Stimulated activated naive CD8-positive, alpha-beta T cell treated with anti-CD3 and anti-CD28 coated beads, Interleukin-15, amount 100 ng/mL, for 72 hours (primary cell): ENCODE results near the gene HDAC5.
"Not testable (repeated sequence)": the region's sequence is repeated elsewhere in the genome, so short reads cannot be mapped to it uniquely, and the experiment has no call there.

Experiments
- ATAC-seq: fragments of 150-1000 bp; cut with Tn5 transposase; 2 replicates; pipeline ENCODE4 v1.10.0; 2021; ENCODE audit warnings: mild to moderate bottlenecking, moderate library complexity
- DNase-seq, 2 donors: peaks; one replicate each; pipeline ENCODE4 v3.0.0; 2021 to 2022
- H3K27ac Mint-ChIP-seq, 2 donors: one replicate each; pipeline ENCODE4 v1.8.0; 2022; ENCODE audit warnings: mild to moderate bottlenecking in 2 of 2, mixed read lengths in 2 of 2, moderate library complexity in 2 of 2
- H3K27me3 Mint-ChIP-seq: one replicate; pipeline ENCODE4 v1.8.0; 2022; ENCODE audit warnings: mixed read lengths
- H3K4me1 Mint-ChIP-seq: one replicate; pipeline ENCODE4 v1.8.0; 2022; ENCODE audit warnings: mild to moderate bottlenecking, mixed read lengths
- H3K4me3 Mint-ChIP-seq, 2 donors: one replicate each; pipeline ENCODE4 v1.8.0; 2022; ENCODE audit warnings: mild to moderate bottlenecking in 2 of 2, mixed read lengths in 2 of 2, moderate library complexity in 1 of 2
- H3K9me3 Mint-ChIP-seq, 2 donors: one replicate each; pipeline ENCODE4 v1.8.0; 2022; ENCODE audit warnings: mixed read lengths in 2 of 2

Gene HDAC5

GRCh38 chr17:44123356-44124117 lies at the start of gene HDAC5:
TSS of gene HDAC5 (minus strand) at chr17:44123641. CDS start at chr17:44117515, 6,126 bp downstream.
- Mint-ChIP-seq H3K9me3 (no peaks in the 10 kb centered on the region), H3K4me3 (peak within 1 kb of the TSS; percentile 95 to 96), H3K27ac (peak within 1 kb of the TSS; percentile 100), H3K4me1 (peaks cover 49% of the 10 kb centered on the region), H3K27me3 (no peaks in the 10 kb centered on the region)
- ATAC-seq (peak; percentile 97), DNase-seq (peak; percentile 94 to 96)

GRCh38 chr17:44171931-44172455 lies 48.6 kb upstream of the HDAC5 start:
- Mint-ChIP-seq H3K27ac (no peak overlapping the region), H3K4me1 (peaks cover 14% of the 10 kb centered on the region), H3K27me3 (no peaks in the 10 kb centered on the region), H3K4me3 (no peak overlapping the region), H3K9me3 (no peaks in the 10 kb centered on the region)
- ATAC-seq (no peak), DNase-seq (no peak)

- H3K27me3 Mint-ChIP-seq = no peaks in the 10 kb centered on the region
- DNase-seq = no peak
- ATAC-seq = peak; percentile 12
- no peak within 1 kb of the TSS for H3K4me3 Mint-ChIP-seq
- H3K27ac Mint-ChIP-seq = peak within 1 kb of the TSS in 1 of 2 donors; percentile 83
- H3K4me1 Mint-ChIP-seq = peaks cover 14% of the 10 kb centered on the region
- H3K9me3 Mint-ChIP-seq = no peaks in the 10 kb centered on the region
Measured at GRCh38 chr17:44170499-44171201, 47.2 kb upstream of the HDAC5 start, which contains the start of gene ASB16. TSS of gene ASB16 (plus strand) at chr17:44170704. CDS start at chr17:44170790, 86 bp downstream.

DNA sequence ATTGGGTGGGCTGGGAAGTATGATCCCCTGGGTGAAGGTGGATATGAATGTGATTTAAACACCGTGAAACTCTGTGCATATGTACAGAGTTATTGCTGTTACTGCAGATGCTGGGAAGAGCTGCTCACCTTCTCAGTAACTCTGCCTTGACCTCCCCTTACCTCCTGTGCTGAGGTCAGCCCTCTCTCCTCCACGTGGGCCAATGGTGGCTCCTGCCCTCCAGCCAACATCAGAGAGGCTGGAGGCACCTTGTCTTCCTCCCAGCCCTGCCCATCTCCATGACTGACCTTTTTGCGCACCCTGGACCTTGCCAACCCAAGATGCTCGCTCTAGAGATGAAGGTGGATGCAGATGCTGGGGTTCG lies 46.7 kb upstream of the HDAC5 start:
- H3K27ac Mint-ChIP-seq = no peak overlapping the region

DNA sequence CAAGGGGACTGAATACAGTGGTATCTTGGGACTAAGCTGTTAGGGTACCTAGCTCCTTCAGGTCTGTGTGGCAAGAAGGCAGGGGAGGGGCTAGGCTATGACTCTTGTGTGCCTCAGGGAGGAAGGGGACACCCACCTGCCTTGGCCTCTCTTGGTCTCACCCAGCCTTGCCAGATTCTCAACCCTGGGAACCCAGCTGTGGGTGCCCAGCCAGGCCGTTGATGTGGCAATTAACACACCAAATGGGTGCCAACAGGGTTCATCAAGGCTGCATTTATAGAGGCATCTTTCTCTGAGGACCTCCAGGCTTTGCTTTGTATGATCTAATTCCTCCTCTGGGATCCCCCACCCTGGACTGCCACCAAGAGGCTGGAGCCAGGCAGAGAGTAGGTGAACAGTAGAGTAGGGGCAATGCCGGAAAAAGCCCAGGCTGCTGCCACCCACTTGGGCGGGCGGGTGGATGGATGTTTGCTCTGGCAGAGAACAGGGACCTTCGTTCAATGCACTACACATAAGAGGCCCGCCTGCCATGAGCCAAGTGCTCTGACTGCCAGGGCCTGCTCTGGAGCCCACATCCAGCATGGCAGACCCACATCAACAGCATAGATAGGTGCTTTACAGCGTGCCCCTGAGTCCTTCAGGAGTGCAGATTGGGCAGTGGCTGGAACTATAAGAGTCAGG lies 43.9 kb upstream of the HDAC5 start:
- no peaks in the 10 kb centered on the region for H3K27me3 Mint-ChIP-seq
- ATAC-seq (no peak), DNase-seq (no peak)
- no peak overlapping the region for H3K4me3 Mint-ChIP-seq
- H3K27ac Mint-ChIP-seq = peak overlapping the region in 1 of 2 donors; percentile 44
- peaks cover 14% of the 10 kb centered on the region for H3K4me1 Mint-ChIP-seq
- H3K9me3 Mint-ChIP-seq = no peaks in the 10 kb centered on the region

More for the DNA sequence above, 46.7 kb upstream of the HDAC5 start:
- no peaks in the 10 kb centered on the region for H3K9me3 Mint-ChIP-seq
- no peak for ATAC-seq
- H3K27me3 Mint-ChIP-seq = no peaks in the 10 kb centered on the region
- no peak for DNase-seq
- H3K4me3 Mint-ChIP-seq = no peak overlapping the region
- H3K4me1 Mint-ChIP-seq = peaks cover 14% of the 10 kb centered on the region

DNA sequence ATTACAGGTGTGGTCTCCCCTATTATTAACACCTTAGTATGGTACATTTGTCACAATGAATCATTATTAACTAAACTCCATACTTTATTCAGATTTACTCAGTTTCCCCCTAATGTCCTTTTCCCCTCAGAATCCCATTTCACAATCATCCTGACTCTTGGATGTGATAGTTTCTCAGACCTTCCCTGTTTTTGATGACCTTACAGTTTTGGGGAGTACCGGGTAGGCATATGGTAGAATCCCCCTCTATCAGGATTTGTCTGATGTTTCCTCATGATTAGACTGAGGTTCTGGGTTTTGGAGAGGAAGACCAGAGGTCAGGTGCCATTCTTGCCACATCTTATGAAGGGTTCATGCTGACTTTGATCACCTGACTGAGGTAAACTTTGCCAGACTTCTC lies 41.0 kb upstream of the HDAC5 start:
- Mint-ChIP-seq H3K4me3 (no peak overlapping the region), H3K27ac (no peak overlapping the region), H3K27me3 (no peaks in the 10 kb centered on the region), H3K4me1 (peaks cover 14% of the 10 kb centered on the region), H3K9me3 (no peaks in the 10 kb centered on the region)
- no peak for DNase-seq
- ATAC-seq = no peak

- Mint-ChIP-seq H3K9me3 (no peaks in the 10 kb centered on the region), H3K27me3 (no peaks in the 10 kb centered on the region), H3K4me1 (no peaks in the 10 kb centered on the region), H3K27ac (no peak overlapping the region), H3K4me3 (no peak overlapping the region)
- no peak for ATAC-seq
- no peak for DNase-seq
Measured at GRCh38 chr17:44159519-44160210, 36.2 kb upstream of the HDAC5 start.

DNA sequence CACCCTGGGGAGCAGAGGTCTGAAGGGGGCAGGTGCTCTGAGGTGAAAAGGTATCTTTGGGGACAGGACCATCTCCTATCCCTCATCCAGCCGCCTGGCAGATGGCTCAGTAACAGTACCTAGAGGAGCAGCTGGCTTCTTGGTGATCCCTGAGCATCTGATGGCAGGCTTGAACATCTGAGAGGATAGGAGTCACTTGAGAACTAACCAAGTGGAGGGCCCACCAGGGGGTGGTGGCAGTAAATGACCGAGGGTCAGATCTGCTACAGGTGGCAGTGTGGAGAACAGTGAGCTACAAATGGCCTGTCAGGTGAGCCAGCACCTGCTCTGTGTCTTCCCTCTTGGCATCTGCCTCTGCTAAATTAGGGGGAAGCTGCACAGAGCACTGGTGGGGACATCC lies 32.0 kb upstream of the HDAC5 start:
- H3K4me3 Mint-ChIP-seq = no peak overlapping the region
- H3K9me3 Mint-ChIP-seq = no peaks in the 10 kb centered on the region
- ATAC-seq (no peak), DNase-seq (no peak)
- no peaks in the 10 kb centered on the region for H3K4me1 Mint-ChIP-seq
- no peak overlapping the region for H3K27ac Mint-ChIP-seq
- H3K27me3 Mint-ChIP-seq = no peaks in the 10 kb centered on the region

- DNase-seq (no peak), ATAC-seq (no peak)
- H3K4me1 Mint-ChIP-seq = peaks cover 6% of the 10 kb centered on the region
- no peaks in the 10 kb centered on the region for H3K27me3 Mint-ChIP-seq
- no peaks in the 10 kb centered on the region for H3K9me3 Mint-ChIP-seq
- no peak overlapping the region for H3K4me3 Mint-ChIP-seq
- peak overlapping the region in 1 of 2 donors; percentile 27 for H3K27ac Mint-ChIP-seq
Measured at GRCh38 chr17:44152875-44153274, 29.4 kb upstream of the HDAC5 start.

DNA sequence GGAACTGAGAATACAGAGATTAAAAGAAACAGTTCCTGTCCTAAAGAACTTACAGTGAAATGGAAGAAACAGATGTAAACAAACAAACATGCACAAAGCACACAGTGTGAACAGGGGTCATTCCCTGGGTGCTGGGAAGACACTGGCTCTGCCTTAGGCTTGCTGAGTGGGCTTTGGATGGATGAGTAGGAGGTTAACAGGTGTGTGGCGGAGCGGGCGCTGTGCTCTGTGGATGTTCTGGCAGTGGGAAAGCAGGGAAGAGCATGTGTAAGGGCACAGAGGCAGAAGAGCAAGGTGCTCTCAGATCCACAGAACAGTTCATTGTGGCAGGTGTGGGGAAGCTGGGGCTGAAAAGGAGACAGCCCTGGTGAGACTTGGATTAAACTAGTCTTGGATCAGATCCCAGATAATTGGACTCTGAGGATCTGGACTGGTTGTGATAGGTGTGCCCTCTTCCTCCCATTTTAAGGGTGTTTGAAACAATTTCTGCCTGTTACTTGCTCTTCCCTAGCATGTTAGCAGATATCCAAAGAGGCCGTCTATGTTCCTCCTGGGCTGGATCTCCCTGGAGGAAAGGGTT lies 26.4 kb upstream of the HDAC5 start:
- DNase-seq (no peak), ATAC-seq (no peak)
- Mint-ChIP-seq H3K4me1 (peaks cover 6% of the 10 kb centered on the region), H3K27me3 (no peaks in the 10 kb centered on the region), H3K27ac (peak overlapping the region in 1 of 2 donors; percentile 15), H3K4me3 (no peak overlapping the region), H3K9me3 (no peaks in the 10 kb centered on the region)

DNA sequence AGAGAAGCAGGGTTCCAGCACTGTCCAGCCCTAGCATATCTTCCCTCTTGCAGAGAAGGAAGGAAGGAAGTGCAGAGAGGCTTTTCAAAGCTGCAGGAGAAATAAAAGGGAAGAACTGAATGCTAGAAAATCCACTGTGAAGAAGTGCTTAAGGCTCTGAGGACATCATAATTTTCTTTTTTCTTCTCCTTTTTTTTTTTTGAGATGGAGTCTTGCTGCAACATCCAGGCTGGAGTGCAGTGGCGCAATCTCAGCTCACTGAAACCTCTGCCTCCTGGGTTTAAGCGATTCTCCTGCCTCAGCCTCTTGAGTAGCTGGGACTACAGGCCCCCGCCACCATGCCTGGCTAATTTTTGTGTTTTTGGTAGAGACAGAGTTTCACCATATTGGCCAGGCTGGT lies 25.6 kb upstream of the HDAC5 start:
- H3K9me3 Mint-ChIP-seq, H3K27me3 Mint-ChIP-seq, DNase-seq, H3K27ac Mint-ChIP-seq, H3K4me3 Mint-ChIP-seq, H3K4me1 Mint-ChIP-seq, ATAC-seq: not testable (repeated sequence)

DNA sequence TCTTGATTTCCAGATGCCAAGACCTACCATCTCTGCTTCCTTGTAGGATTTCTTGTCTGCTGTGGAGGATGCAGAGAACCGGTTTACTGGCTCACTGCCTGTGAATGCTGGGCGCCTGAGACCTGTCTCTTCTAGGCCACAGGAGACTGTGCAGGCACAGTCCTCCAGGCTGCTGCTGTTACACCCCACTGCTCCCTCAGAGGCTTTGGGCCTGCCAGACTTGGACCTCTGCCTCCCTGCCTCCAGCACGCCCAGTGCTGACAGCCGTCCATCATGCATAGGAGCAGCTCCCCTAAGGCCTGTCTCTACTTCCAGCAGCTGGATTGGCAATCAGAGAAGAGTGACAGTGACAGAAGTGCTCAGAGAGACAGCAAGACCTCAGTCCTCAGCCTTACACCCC lies 24.4 kb upstream of the HDAC5 start:
- no peaks in the 10 kb centered on the region for H3K27me3 Mint-ChIP-seq

GRCh38 chr17:44146375-44147346 lies 23.2 kb upstream of the HDAC5 start:
- H3K4me1 Mint-ChIP-seq = peaks cover 11% of the 10 kb centered on the region
- no peaks in the 10 kb centered on the region for H3K9me3 Mint-ChIP-seq
- no peak overlapping the region for H3K27ac Mint-ChIP-seq
- no peak for ATAC-seq
- no peak overlapping the region for H3K4me3 Mint-ChIP-seq
- no peaks in the 10 kb centered on the region for H3K27me3 Mint-ChIP-seq
- DNase-seq = no peak

More for the DNA sequence above, 24.4 kb upstream of the HDAC5 start:
- H3K27ac Mint-ChIP-seq = no peak overlapping the region
- peaks cover 6% of the 10 kb centered on the region for H3K4me1 Mint-ChIP-seq
- no peak overlapping the region for H3K4me3 Mint-ChIP-seq
- DNase-seq (no peak), ATAC-seq (no peak)
- H3K9me3 Mint-ChIP-seq = no peaks in the 10 kb centered on the region
